ENCODE measurements around the gene ZNF248. TPM values are rescaled to one million over a fixed set of nuclear protein-coding genes. Genes with fewer than 3 reads are reported as not detected.

The ZNF248 gene
- total and polyA plus RNA-seq, 2 donors (not counting 1 experiment from before 2014, with no cell fraction given): 8.6 to 19.5 TPM

DNA sequence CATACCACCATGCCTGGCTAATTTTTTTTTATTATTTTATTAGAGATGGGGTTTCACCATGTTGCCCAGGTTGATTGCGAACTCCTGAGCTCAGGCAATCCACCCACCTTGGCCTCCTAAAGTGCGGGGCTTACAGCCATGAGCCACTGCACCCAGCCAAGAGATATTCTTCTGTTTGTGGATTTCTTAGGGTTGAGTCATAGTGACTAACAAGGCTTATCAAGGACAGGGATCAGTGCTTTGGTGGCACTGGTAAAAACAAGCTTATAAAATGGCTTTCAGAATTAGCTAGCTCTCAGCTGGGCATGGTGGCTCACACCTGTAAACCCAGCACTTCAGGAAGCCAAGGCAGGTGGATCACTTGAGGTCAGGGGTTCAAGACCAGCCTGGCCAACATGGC, 122.4 kb downstream of the ZNF248 start:
- H3K4me2 ChIP-seq (replicated peaks; ENCODE audit: low read depth, low read length, poor library complexity, severe bottlenecking): no peak overlapping the region
- 50% methylated on average over 1 of the region's 2 CpGs for WGBS (ENCODE audit: insufficient coverage)
- H3K9me3 Mint-ChIP-seq (ENCODE audit: insufficient read depth): peaks cover 2% of the 10 kb centered on the region
- ChIA-PET POLR2A (no interaction called here), CTCF (no interaction called here)
- H3K4me3 ChIP-seq (ENCODE audit: control extremely low read depth in 1 of 5, extremely low read depth in 1 of 5, insufficient read depth in 1 of 5, low read depth in 2 of 5, low read length in 4 of 5): no peak overlapping the region
- no peak for DNase-seq
- no peak for TF ChIP-seq EZH2 (IDR thresholded peaks at IDR 0.05; ENCODE audit: borderline replicate concordance, insufficient read depth, low read depth, low read length, poor library complexity, severe bottlenecking)
- TF ChIP-seq, protein P1, sequence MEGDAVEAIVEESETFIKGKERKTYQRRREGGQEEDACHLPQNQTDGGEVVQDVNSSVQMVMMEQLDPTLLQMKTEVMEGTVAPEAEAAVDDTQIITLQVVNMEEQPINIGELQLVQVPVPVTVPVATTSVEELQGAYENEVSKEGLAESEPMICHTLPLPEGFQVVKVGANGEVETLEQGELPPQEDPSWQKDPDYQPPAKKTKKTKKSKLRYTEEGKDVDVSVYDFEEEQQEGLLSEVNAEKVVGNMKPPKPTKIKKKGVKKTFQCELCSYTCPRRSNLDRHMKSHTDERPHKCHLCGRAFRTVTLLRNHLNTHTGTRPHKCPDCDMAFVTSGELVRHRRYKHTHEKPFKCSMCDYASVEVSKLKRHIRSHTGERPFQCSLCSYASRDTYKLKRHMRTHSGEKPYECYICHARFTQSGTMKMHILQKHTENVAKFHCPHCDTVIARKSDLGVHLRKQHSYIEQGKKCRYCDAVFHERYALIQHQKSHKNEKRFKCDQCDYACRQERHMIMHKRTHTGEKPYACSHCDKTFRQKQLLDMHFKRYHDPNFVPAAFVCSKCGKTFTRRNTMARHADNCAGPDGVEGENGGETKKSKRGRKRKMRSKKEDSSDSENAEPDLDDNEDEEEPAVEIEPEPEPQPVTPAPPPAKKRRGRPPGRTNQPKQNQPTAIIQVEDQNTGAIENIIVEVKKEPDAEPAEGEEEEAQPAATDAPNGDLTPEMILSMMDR (IDR thresholded peaks at IDR 0.05): no peak
- H3K9ac ChIP-seq (ENCODE audit: low read length): no peak overlapping the region
- no peaks in the 10 kb centered on the region for H3K4me1 Mint-ChIP-seq
- H3K27me3 ChIP-seq (replicated peaks in 1 of 4; ENCODE audit: control extremely low read depth in 1 of 4, control insufficient read depth in 3 of 4, insufficient read depth in 4 of 4, low read length in 3 of 4): no peaks in the 10 kb centered on the region
- no peak overlapping the region for H2AFZ ChIP-seq (ENCODE audit: insufficient read depth, low read depth, low read length, poor library complexity, severe bottlenecking)
- H3K4me3 Mint-ChIP-seq: no peak overlapping the region
- no peak overlapping the region for H3K27ac ChIP-seq (ENCODE audit: low read length in 2 of 2)
- intact Hi-C loops (cut with micrococcal nuclease): no loop called here
- peaks cover 0 to 11% (median 3%) of the 10 kb centered on the region in 3 donors for H3K9me3 ChIP-seq (ENCODE audit: control extremely low read depth in 1 of 3, control insufficient read depth in 2 of 3, insufficient read depth in 1 of 3, low read length in 2 of 3)
- no peaks in the 10 kb centered on the region for H3K4me1 ChIP-seq (ENCODE audit: control insufficient read depth in 2 of 2, insufficient read depth in 2 of 2, low read length in 2 of 2)
- H3K27ac Mint-ChIP-seq: no peak overlapping the region
- no peak for ATAC-seq (ENCODE audit: low read depth)
- no peaks in the 10 kb centered on the region for H3K79me2 ChIP-seq (ENCODE audit: control insufficient read depth, insufficient read depth, low read length)
- H4K20me1 ChIP-seq (ENCODE audit: control insufficient read depth, insufficient read depth, low read length, poor library complexity, severe bottlenecking): no peaks in the 10 kb centered on the region
- no peaks in the 10 kb centered on the region for H3K27me3 Mint-ChIP-seq
- no peaks in the 10 kb centered on the region for H3K36me3 ChIP-seq (replicated peaks in 1 of 2; ENCODE audit: control extremely low read depth in 1 of 2, control insufficient read depth in 1 of 2, extremely low read depth in 1 of 2, insufficient read depth in 2 of 2, low read length in 1 of 2)

Other genes starting within 250 kb of the ZNF248 start
- 6.4 and 6.5 TPM in 2 replicates for gene ZNF25, start 119.0 kb upstream of the ZNF248 start, total RNA-seq
- gene ZNF25, start 119.0 kb upstream of the ZNF248 start, polyA plus RNA-seq: 4.1 and 4.9 TPM in 2 replicates
- gene ZNF33A, start 153.1 kb upstream of the ZNF248 start, total RNA-seq: 86.6 and 96.1 TPM in 2 replicates
- 20.3 and 27.6 TPM in 2 replicates for gene ZNF33A, start 153.1 kb upstream of the ZNF248 start, polyA plus RNA-seq
- 26.4 and 29.6 TPM in 2 replicates for gene ZNF37A, start 236.7 kb upstream of the ZNF248 start, total RNA-seq
- 6.1 and 9.0 TPM in 2 replicates for gene ZNF37A, start 236.7 kb upstream of the ZNF248 start, polyA plus RNA-seq

All from B cell (primary cell).